Right lobe of liver (tissue), 4 donors: ENCODE data around the gene MRC2.

Experiments
- POLR2A ChIP-seq: fragments of 450-650 bp; IDR thresholded peaks from one replicate; pipeline ENCODE4 v1.6.1; 2017; ENCODE audit warnings: antibody characterized with exemption, mild to moderate bottlenecking
- TF ChIP-seq, protein P1 (sequence below), 4 donors: fragments of 200-600 bp in 3 of 4; fragments of 450-650 bp in 1 of 4; IDR thresholded peaks; one replicate each; pipeline versions ENCODE4 v1.5.1 to v1.8.0; 2016 to 2022; ENCODE audit warnings: antibody characterized with exemption in 4 of 4, mild to moderate bottlenecking in 2 of 4
- donor health status: DM: no; HTN: no; CAD: no.
- donor health status: DM: no; HTN: no; CAD: no.
- donor health status: DM: no; HTN: yes; CAD: no.

DNA sequence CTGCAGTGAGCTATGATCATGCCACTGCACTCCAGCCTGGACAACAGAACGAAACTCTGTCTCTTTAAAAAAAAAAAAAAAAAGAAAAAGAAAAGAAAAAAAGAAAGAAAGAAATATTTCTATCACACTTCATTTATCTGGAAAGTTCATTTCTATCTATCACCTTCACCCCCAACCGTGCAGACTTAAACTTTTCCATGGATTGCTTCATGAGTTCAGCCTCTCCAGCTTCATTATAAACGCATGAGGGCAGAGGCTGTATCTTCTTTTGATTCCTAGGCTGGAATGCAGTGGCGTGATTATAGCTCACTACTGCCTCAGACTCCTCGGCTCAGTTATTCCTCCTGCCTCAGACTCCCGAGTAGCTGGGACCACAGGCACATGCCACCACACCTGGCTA, 28.2 kb downstream of the MRC2 start:
- TF ChIP-seq, protein P1, sequence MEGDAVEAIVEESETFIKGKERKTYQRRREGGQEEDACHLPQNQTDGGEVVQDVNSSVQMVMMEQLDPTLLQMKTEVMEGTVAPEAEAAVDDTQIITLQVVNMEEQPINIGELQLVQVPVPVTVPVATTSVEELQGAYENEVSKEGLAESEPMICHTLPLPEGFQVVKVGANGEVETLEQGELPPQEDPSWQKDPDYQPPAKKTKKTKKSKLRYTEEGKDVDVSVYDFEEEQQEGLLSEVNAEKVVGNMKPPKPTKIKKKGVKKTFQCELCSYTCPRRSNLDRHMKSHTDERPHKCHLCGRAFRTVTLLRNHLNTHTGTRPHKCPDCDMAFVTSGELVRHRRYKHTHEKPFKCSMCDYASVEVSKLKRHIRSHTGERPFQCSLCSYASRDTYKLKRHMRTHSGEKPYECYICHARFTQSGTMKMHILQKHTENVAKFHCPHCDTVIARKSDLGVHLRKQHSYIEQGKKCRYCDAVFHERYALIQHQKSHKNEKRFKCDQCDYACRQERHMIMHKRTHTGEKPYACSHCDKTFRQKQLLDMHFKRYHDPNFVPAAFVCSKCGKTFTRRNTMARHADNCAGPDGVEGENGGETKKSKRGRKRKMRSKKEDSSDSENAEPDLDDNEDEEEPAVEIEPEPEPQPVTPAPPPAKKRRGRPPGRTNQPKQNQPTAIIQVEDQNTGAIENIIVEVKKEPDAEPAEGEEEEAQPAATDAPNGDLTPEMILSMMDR (IDR thresholded peaks at IDR 0.05), result no peak
- no peak for TF ChIP-seq POLR2A
